Hepatocyte (in vitro differentiated cells): ENCODE measurements around the gene BTK.

ENCODE experiments used
- CTCF ChIP-seq: fragments of 200-600 bp; sonication (generic); IDR thresholded peaks from 2 replicates; pipeline ENCODE4 v1.5.1; 2016; ENCODE audit warnings: antibody characterized with exemption, mild to moderate bottlenecking; ENCODE audit not compliant: poor library complexity
- EZH2 ChIP-seq: fragments of 200-600 bp; sonication (generic); IDR thresholded peaks from 2 replicates; pipeline ENCODE4 v1.6.1; 2016; ENCODE audit warnings: antibody characterized with exemption, mild to moderate bottlenecking, borderline replicate concordance
- EZH2phosphoT487 ChIP-seq: fragments of 200-600 bp; sonication (generic); IDR thresholded peaks from one replicate; pipeline ENCODE4 v1.6.1; 2018; ENCODE audit warnings: antibody characterized with exemption, mild to moderate bottlenecking, low read depth, moderate library complexity; ENCODE audit not compliant: unreplicated experiment, severe bottlenecking

- TF ChIP-seq CTCF (no peak), EZH2phosphoT487 (no peak), EZH2 (no peak)
These were observed 2.2 kb downstream of the BTK start for GRCh38 chrX:101383679-101384205.
